HCT116 (cell line): Measurements from ENCODE around the gene CD70. TPM values are rescaled to one million over a fixed set of nuclear protein-coding genes. Genes with fewer than 3 reads are reported as not detected.

ENCODE experiments used
- ATAC-seq: fragments of 200-7000 bp; cut with Tn5 transposase; 2 replicates; pipeline ENCODE4 v1.9.1; 2020; ENCODE audit warnings: mild to moderate bottlenecking, moderate library complexity
- BruUV-seq: library from RNA; stranded (reverse); fragments of 400-500 nt; replicated peaks from 2 replicates; lab custom pipeline; 2021; lab: Mats Ljungman, UMichigan
- CTCF ChIA-PET: fragments of 300-600 bp; sonication (Branson Sonifier 250); formaldehyde crosslinking; loops from one replicate; lab custom pipeline; 2021; ENCODE audit warnings: antibody characterized with exemption; lab: Charles Lee
- POLR2A ChIA-PET: fragments of 300-600, 350-600 bp; sonication (Branson Sonifier 250); formaldehyde crosslinking; loops from one replicate; lab custom pipeline; 2021; ENCODE audit warnings: antibody characterized with exemption; lab: Charles Lee
- RAD21 ChIA-PET, 2 experiments: fragments of 300-600 bp; sonication (Branson Sonifier 250); formaldehyde crosslinking; loops; one replicate each; lab custom pipeline; 2023; ENCODE audit warnings: low total read pairs in 2 of 2; ENCODE audit not compliant: uncharacterized antibody in 2 of 2, unreplicated experiment in 2 of 2, low non-redundant PET in 1 of 2; lab: Charles Lee
- DNase-seq: peaks from one replicate; pipeline ENCODE4 v3.0.0-alpha.2; 2010; ENCODE audit warnings: low read depth, low spot score
- H2AFZ ChIP-seq: fragments of 200-600 bp; shearing (Covaris generic), sonication (generic); 2 replicates; pipeline ENCODE4 v1.6.1; 2017; ENCODE audit warnings: low read depth, mixed run types, mixed read lengths, antibody characterized with exemption, low read length; ENCODE audit not compliant: poor library complexity, severe bottlenecking
- H3K27ac ChIP-seq: 2 replicates; pipeline ENCODE4 v1.5.1; 2012; ENCODE audit warnings: low read depth, low read length
- H3K27me3 ChIP-seq: fragments of 200-600 bp; sonication (generic); 2 replicates; pipeline ENCODE4 v1.6.1; 2016; ENCODE audit warnings: mixed run types, low read length, mixed read lengths; ENCODE audit not compliant: insufficient read depth
- H3K36me3 ChIP-seq, 2 experiments: fragments of 200-500 bp in 1 of 2; fragments of 200-600 bp in 1 of 2; sonication (Bioruptor generic) in 1 of 2; sonication (generic) in 1 of 2; 2 replicates each; pipeline versions ENCODE4 v1.5.1 to v1.6.1; 2014 to 2016; ENCODE audit warnings: low read length in 2 of 2, inconsistent platforms in 1 of 2, mixed read lengths in 1 of 2, mixed run types in 1 of 2; ENCODE audit not compliant: insufficient read depth in 2 of 2, control insufficient read depth in 1 of 2
- H3K4me1 ChIP-seq, 2 experiments: fragments of 200-600 bp in 1 of 2; sonication (generic) in 1 of 2; 2 replicates each; pipeline versions ENCODE4 v1.5.1 to v1.6.1; 2012 to 2017; ENCODE audit warnings: low read length in 2 of 2, inconsistent platforms in 1 of 2, mild to moderate bottlenecking in 1 of 2, mixed read lengths in 1 of 2, mixed run types in 1 of 2, moderate library complexity in 1 of 2; ENCODE audit not compliant: insufficient read depth in 2 of 2, control insufficient read depth in 1 of 2
- H3K4me2 ChIP-seq: fragments of 200-600 bp; sonication (generic); 2 replicates; pipeline ENCODE4 v1.6.1; 2017; ENCODE audit warnings: mixed run types, low read length, mixed read lengths
- H3K4me3 ChIP-seq, 2 experiments: fragments of 200-600 bp in 1 of 2; sonication (generic) in 1 of 2; replicated peaks in 1 of 2; 2 replicates each; pipeline ENCODE4 v1.5.1; 2011 to 2016; ENCODE audit warnings: low read length in 2 of 2, control low read depth in 1 of 2, low read depth in 1 of 2, mild to moderate bottlenecking in 1 of 2, mixed read lengths in 1 of 2, mixed run types in 1 of 2
- H3K79me2 ChIP-seq: fragments of 200-600 bp; sonication (generic); 2 replicates; pipeline ENCODE4 v1.6.1; 2017; ENCODE audit warnings: mild to moderate bottlenecking, mixed run types, low read length, moderate library complexity, mixed read lengths; ENCODE audit not compliant: insufficient read depth
- H3K9ac ChIP-seq: fragments of 200-600 bp; sonication (generic); 2 replicates; pipeline ENCODE4 v1.6.1; 2016; ENCODE audit warnings: low read length, mixed read lengths
- H3K9me2 ChIP-seq: fragments of 200-600 bp; sonication (generic), shearing (Covaris generic); 2 replicates; pipeline ENCODE4 v1.6.1; 2017; ENCODE audit warnings: mixed run types, mild to moderate bottlenecking, moderate library complexity; ENCODE audit not compliant: insufficient read depth
- H3K9me3 ChIP-seq, 2 experiments: fragments of 200-500 bp in 1 of 2; fragments of 200-600 bp in 1 of 2; sonication (Bioruptor generic) in 1 of 2; sonication (generic) in 1 of 2; 2 replicates each; pipeline ENCODE4 v1.6.1; 2014 to 2017; ENCODE audit warnings: low read length in 2 of 2, mixed read lengths in 2 of 2, inconsistent platforms in 1 of 2, low read depth in 1 of 2, mild to moderate bottlenecking in 1 of 2, mixed run types in 1 of 2, moderate library complexity in 1 of 2; ENCODE audit not compliant: control insufficient read depth in 1 of 2, insufficient read depth in 1 of 2
- H4K20me1 ChIP-seq: fragments of 200-600 bp; sonication (generic), shearing (Covaris generic); 2 replicates; pipeline ENCODE4 v1.6.1; 2017; ENCODE audit warnings: mixed run types, mild to moderate bottlenecking, moderate library complexity; ENCODE audit not compliant: insufficient read depth
- ATF3 ChIP-seq: IDR thresholded peaks from 2 replicates; pipeline ENCODE4 v1.6.1; 2012
- CEBPB ChIP-seq: IDR thresholded peaks from 2 replicates; pipeline ENCODE4 v1.6.1; 2012; ENCODE audit warnings: low read depth
- EGR1 ChIP-seq: IDR thresholded peaks from 2 replicates; pipeline ENCODE4 v1.6.1; 2012; ENCODE audit warnings: low read depth
- ELF1 ChIP-seq: IDR thresholded peaks from 2 replicates; pipeline ENCODE4 v1.6.1; 2012; ENCODE audit warnings: low read depth, borderline replicate concordance
- FOSL1 ChIP-seq: IDR thresholded peaks from 2 replicates; pipeline ENCODE4 v1.6.1; 2012; ENCODE audit warnings: low read depth
- POLR2A ChIP-seq: IDR thresholded peaks from 2 replicates; pipeline ENCODE4 v1.7.0; 2011; ENCODE audit warnings: borderline replicate concordance; ENCODE audit not compliant: insufficient read depth, insufficient read length; ENCODE audit errors: extremely low read depth
- POLR2AphosphoS5 ChIP-seq: IDR thresholded peaks from 2 replicates; pipeline ENCODE4 v1.6.1; 2011; ENCODE audit warnings: mild to moderate bottlenecking, low read depth, low read length, moderate library complexity
- RAD21 ChIP-seq: IDR thresholded peaks from 2 replicates; pipeline ENCODE4 v1.6.1; 2012; ENCODE audit warnings: low read depth, mild to moderate bottlenecking
- REST ChIP-seq: IDR thresholded peaks from 2 replicates; pipeline ENCODE4 v1.6.1; 2012; ENCODE audit warnings: low read depth
- SIN3A ChIP-seq: IDR thresholded peaks from 2 replicates; pipeline ENCODE4 v1.6.1; 2012; ENCODE audit warnings: low read depth
- SP1 ChIP-seq: IDR thresholded peaks from 2 replicates; pipeline ENCODE4 v1.6.1; 2012; ENCODE audit warnings: low read depth
- SRF ChIP-seq: IDR thresholded peaks from 2 replicates; pipeline ENCODE4 v1.6.1; 2012; ENCODE audit warnings: low read depth
- ZNF274 ChIP-seq: fragments of 200-500 bp; sonication (Bioruptor generic); IDR thresholded peaks from 2 replicates; pipeline ENCODE4 v1.6.1; 2014; ENCODE audit warnings: mild to moderate bottlenecking, low read depth, low read length, inconsistent platforms
- intact Hi-C: fragments of 100-400 bp; cut with micrococcal nuclease; formaldehyde crosslinking; loops from 2 replicates; pipeline ENCODE4 v1.10.0; 2022
- total RNA-seq: library from RNA; stranded (reverse); gene quantifications from one replicate; pipeline ENCODE4 v1.2.1, GENCODE V29; 2021; ENCODE audit not compliant: unreplicated experiment
- TF ChIP-seq, protein P1 (sequence below): IDR thresholded peaks from 2 replicates; pipeline ENCODE4 v1.6.1; 2012

CD70 gene
- total RNA-seq, 1 experiment from 2014 or later = 2.1 TPM

- ChIA-PET POLR2A (interaction anchor here (0.5 to 1.4 kb wide), 2 partner anchors 7 to 16 kb away, joined by 3 read pairs; no protein-coding TSS in a partner anchor), CTCF (no interaction called here), RAD21 (no interaction called here)
- BruUV-seq = no TSS peak
- ATAC-seq = no peak
- Histone ChIP-seq H3K79me2 (no peaks in the 10 kb centered on the region), H3K4me2 (no peak overlapping the region), H3K9me2 (no peaks in the 10 kb centered on the region), H3K36me3 (no peaks in the 10 kb centered on the region), H3K27me3 (no peaks in the 10 kb centered on the region), H4K20me1 (no peaks in the 10 kb centered on the region), H3K4me3 (no peak overlapping the region), H3K27ac (no peak overlapping the region), H3K4me1 (peaks cover 6% of the 10 kb centered on the region in 2 experiments), H2AFZ (no peak overlapping the region), H3K9me3 (no peaks in the 10 kb centered on the region; a peak in 1 of 4 replicates), H3K9ac (no peak overlapping the region)
- TF ChIP-seq ZNF274 (no peak), EGR1 (no peak), SP1 (no peak), SRF (no peak), POLR2AphosphoS5 (no peak), FOSL1 (no peak), SIN3A (no peak), ATF3 (no peak), POLR2A (no peak)
- intact Hi-C loops = no loop called here
- no peak for DNase-seq
Observed at GRCh38 chr19:6543866-6544347, 47.0 kb downstream of the CD70 start.

DNA sequence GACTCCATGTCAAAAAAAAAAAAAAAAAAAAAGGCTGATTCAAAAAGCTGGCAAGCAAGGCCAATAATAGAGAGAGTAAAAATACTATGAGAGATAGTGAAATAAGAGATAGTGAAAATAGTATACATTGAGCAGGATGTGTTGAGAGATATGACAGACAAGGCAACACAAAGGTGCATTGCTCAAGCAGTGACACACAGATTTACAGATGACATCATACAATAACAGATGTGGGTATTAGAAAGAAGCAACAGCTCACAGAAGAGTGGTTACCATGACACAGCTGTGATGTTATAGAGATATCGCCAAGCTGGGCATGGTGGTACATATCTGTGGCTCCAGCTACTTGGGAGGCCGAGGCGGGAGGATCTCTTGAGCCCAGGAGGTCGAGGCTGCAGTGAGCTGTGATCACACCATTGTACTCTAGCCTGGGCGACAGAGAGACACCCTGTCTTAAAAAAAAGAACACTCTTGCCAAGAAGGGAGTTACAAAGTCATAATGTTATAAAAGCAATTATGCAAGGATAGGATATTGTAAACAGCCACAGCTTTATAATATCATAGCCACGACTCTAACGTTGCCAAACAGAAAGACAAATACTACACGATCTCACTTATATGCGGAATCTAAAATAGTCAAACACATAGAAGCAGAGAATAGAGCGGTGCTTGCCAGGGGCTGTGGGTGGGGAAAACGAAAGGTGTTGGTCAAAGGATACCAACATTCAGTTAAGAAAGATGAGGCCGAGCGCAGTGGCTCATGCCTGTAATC is 49.8 kb downstream of the CD70 start:
- CTCF ChIA-PET = no interaction called here
- Histone ChIP-seq H3K27me3 (no peaks in the 10 kb centered on the region), H3K4me1 (peaks cover 30 to 33% of the 10 kb centered on the region in 2 experiments), H4K20me1 (no peaks in the 10 kb centered on the region), H3K4me3 (no peak overlapping the region), H3K9me3 (no peaks in the 10 kb centered on the region), H3K36me3 (peaks cover 0 to 5% of the 10 kb centered on the region in 2 experiments; a peak in 1 of 4 replicates), H3K79me2 (no peaks in the 10 kb centered on the region), H3K4me2 (no peak overlapping the region), H3K27ac (no peak overlapping the region), H2AFZ (no peak overlapping the region), H3K9ac (no peak overlapping the region), H3K9me2 (no peaks in the 10 kb centered on the region)
- DNase-seq (no peak), ATAC-seq (no peak)
- intact Hi-C loops = no loop called here
- RAD21 ChIA-PET = interaction anchor here (0.5 to 0.7 kb wide), 2 partner anchors 24 to 827 kb away, joined by 4 to 6 read pairs; no protein-coding TSS in a partner anchor
- no TSS peak for BruUV-seq
- POLR2A ChIA-PET = no interaction called here
- TF ChIP-seq SRF (no peak), ATF3 (no peak), ELF1 (no peak), RAD21 (no peak), REST (no peak), CEBPB (no peak), ZNF274 (no peak), EGR1 (no peak)
- TF ChIP-seq, protein P1, sequence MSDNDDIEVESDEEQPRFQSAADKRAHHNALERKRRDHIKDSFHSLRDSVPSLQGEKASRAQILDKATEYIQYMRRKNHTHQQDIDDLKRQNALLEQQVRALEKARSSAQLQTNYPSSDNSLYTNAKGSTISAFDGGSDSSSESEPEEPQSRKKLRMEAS = no peak
